ENCODE data around the gene NELFB.

NELFB gene

GRCh38 chr9:137247135-137247915 lies 7.8 kb upstream of the NELFB start:
- DNase-seq (ENCODE audit: low read depth), result peak; percentile 54

- no peak for DNase-seq (ENCODE audit: low read depth)
Observed at GRCh38 chr9:137247916-137248175, 7.3 kb upstream of the NELFB start.

- DNase-seq (ENCODE audit: low read depth), result no peak
Observed at GRCh38 chr9:137250329-137251193, 4.6 kb upstream of the NELFB start.

- DNase-seq (ENCODE audit: low read depth), result no peak
Observed at GRCh38 chr9:137251194-137251461, 4.0 kb upstream of the NELFB start, which contains the start of gene STPG3. Gene STPG3, plus strand, starts transcription at chr9:137251286. Its CDS starts 1 bp downstream, at chr9:137251287.

GRCh38 chr9:137251490-137252268 lies 3.4 kb upstream of the NELFB start:
- no peak for DNase-seq (ENCODE audit: low read depth)

- DNase-seq (ENCODE audit: low read depth), result no peak
Observed at GRCh38 chr9:137252555-137253506, 2.3 kb upstream of the NELFB start.

GRCh38 chr9:137253717-137254623 lies 1.2 kb upstream of the NELFB start:
- DNase-seq (ENCODE audit: low read depth), result no peak

- DNase-seq (ENCODE audit: low read depth), result peak; percentile 23
Observed at GRCh38 chr9:137255448-137256114, 454 bp downstream of the NELFB start.

GRCh38 chr9:137256362-137256761 lies 1.2 kb downstream of the NELFB start:
- no peak for DNase-seq (ENCODE audit: low read depth)

GRCh38 chr9:137256856-137257255 lies 1.7 kb downstream of the NELFB start:
- DNase-seq (ENCODE audit: low read depth), result no peak

GRCh38 chr9:137262173-137262908 lies 7.2 kb downstream of the NELFB start:
- DNase-seq (ENCODE audit: low read depth), result peak; percentile 41

GRCh38 chr9:137262909-137263285 lies 7.8 kb downstream of the NELFB start:
- DNase-seq (ENCODE audit: low read depth), result no peak

- DNase-seq (ENCODE audit: low read depth), result no peak
Observed at GRCh38 chr9:137263506-137263905, 8.4 kb downstream of the NELFB start.

- no peak for DNase-seq (ENCODE audit: low read depth)
Observed at GRCh38 chr9:137264067-137264466, 8.9 kb downstream of the NELFB start.

- no peak for DNase-seq (ENCODE audit: low read depth)
Observed at GRCh38 chr9:137265496-137266161, 10.5 kb downstream of the NELFB start.

GRCh38 chr9:137266162-137266527 lies 11.0 kb downstream of the NELFB start:
- DNase-seq (ENCODE audit: low read depth), result no peak

GRCh38 chr9:137266585-137267453 lies 11.7 kb downstream of the NELFB start:
- no peak for DNase-seq (ENCODE audit: low read depth)

- peak; percentile 68 for DNase-seq (ENCODE audit: low read depth)
Observed at GRCh38 chr9:137267933-137268355, 12.8 kb downstream of the NELFB start.

Measured in iris pigment epithelial cell (primary cell).